Stimulated activated CD8-positive, alpha-beta memory T cell treated with anti-CD3 and anti-CD28 coated beads, Interleukin-4, amount 100 ng/mL, for 1 hour (primary cell): ENCODE data around the gene PPP4R2.

Source experiments
- DNase-seq, 2 donors: peaks; one replicate each; pipeline ENCODE4 v3.0.0-alpha.2; 2020; ENCODE audit warnings: low read depth in 2 of 2, low spot score in 1 of 2

PPP4R2 gene

DNA sequence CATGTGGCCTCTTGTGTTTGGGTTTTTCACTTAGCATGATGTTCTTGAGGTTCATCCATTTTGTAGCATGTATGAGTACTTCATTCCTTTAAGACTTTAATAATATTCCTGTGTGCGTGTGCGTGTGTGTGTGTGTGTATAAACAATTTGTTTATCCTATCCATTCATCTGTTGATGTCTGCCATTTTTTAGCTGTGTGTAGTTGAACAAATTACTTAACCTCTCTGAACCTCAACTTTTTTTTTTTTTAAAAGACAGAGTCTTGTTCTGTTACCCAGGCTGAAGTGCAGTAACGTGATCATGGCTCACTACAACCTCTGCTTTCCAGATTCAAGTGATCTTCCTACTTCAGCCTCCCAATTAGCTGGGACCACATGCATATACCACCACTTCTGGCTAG lies 112.1 kb downstream of the PPP4R2 start:
- no peak for DNase-seq

DNA sequence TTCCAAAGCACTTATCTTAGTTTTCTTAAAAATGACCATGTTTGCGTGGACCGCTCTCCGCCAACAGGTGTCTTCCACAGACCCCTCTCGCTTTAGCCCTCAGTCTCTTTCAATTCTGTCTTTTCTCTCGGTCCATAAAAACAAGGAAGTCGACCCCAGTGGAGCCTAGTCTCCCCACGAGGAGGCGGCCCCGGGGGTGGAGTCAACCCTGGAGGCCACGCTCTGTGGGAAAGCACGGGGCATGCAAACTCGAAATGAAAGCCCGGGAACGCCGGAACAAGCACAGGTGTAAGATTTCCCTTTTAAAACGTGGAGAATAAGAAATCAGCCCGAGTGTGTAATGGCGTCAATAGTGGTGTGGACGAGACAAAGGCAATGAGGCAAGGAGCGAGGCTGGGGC lies 113.9 kb downstream of the PPP4R2 start:
- DNase-seq, result no peak

DNA sequence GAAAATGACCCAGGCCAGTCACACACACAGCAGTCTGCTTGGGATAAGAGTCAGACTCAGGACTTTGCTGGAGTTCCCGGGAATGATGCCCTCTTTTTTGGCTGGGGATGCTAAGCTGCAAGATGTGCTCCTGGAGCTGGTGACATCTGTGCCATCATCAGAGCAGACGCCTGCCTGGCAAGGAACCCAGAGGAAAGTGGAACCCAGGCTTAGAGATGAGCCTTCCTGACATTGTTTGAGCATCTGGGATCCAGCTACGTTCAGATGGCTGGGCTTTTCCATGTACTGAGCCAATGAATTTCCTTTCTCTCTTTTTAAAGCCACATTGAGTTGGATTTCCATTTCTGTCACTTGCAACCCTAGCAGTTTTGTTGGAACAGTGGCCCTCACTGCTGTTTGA lies 118.1 kb downstream of the PPP4R2 start:
- no peak for DNase-seq

DNA sequence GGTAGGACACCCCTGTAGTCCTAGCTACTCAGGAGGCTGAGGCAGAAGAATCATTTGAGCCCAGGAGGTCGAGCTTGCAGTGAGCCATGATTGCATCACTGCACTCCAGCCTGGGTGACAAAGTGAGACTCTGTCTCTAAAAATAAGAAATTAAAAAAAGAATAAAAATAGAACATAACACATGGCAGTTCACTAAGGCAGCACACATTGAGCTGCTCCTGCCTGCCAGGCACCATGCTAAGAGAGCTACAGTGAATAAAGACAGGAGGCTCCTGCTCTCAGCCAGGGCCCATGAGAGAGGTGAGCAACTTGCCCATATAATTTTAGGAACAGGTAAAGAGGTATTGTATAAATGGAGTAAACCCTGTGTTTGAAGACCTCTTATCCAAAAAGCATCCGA lies 119.2 kb downstream of the PPP4R2 start:
- no peak for DNase-seq
